Left ventricle myocardium inferior (tissue), 1 donor: ENCODE results near the gene BABAM1. TPM values are rescaled to one million over a fixed set of nuclear protein-coding genes. Genes with fewer than 3 reads are reported as not detected.
A peak's percentile ranks its signal among the peaks of the same experiment; 100 is the strongest.
"Not testable (repeated sequence)": the region's sequence is repeated elsewhere in the genome, so short reads cannot be mapped to it uniquely, and the experiment has no call there.

ENCODE experiments used
- DNase-seq: peaks from one replicate; pipeline ENCODE4 v3.0.0-alpha.2; 2020
- H3K27ac ChIP-seq: fragments of 200-600 bp; replicated peaks from 2 replicates; pipeline ENCODE4 v1.8.0; 2021
- H3K27me3 ChIP-seq: fragments of 200-600 bp; 2 replicates; pipeline ENCODE4 v1.8.0; 2021; ENCODE audit warnings: low read depth
- H3K36me3 ChIP-seq: fragments of 200-600 bp; 2 replicates; pipeline ENCODE4 v1.8.0; 2021
- H3K4me1 ChIP-seq: fragments of 200-600 bp; 2 replicates; pipeline ENCODE4 v1.8.0; 2021
- H3K4me3 ChIP-seq: fragments of 200-600 bp; 2 replicates; pipeline ENCODE4 v1.8.0; 2021; ENCODE audit warnings: mild to moderate bottlenecking, moderate library complexity
- H3K9me3 ChIP-seq: fragments of 200-600 bp; replicated peaks from 2 replicates; pipeline ENCODE4 v1.8.0; 2021
- intact Hi-C: fragments of 100-400 bp; cut with micrococcal nuclease; formaldehyde crosslinking; loops from one replicate; pipeline ENCODE4 v1.11.0; 2022
- total RNA-seq: library from RNA; stranded (reverse); fragmentation: NEBNext Ultra II Directional; extraction: Animal tissue kit (Norgen Biotek cat#: 25700); gene quantifications from one replicate; pipeline ENCODE4 v1.2.1, GENCODE V29; 2021
- TF ChIP-seq, protein P1 (sequence below): fragments of 200-600 bp; IDR thresholded peaks from 2 replicates; pipeline ENCODE4 v1.8.0; 2021; ENCODE audit warnings: antibody characterized with exemption, mild to moderate bottlenecking, borderline replicate concordance
- donor health status: DM: no; HTN: yes; CAD: no; lungs with severe emphysema.

BABAM1 gene
- total RNA-seq, 1 donor from 2014 or later = 72.7 TPM

DNA sequence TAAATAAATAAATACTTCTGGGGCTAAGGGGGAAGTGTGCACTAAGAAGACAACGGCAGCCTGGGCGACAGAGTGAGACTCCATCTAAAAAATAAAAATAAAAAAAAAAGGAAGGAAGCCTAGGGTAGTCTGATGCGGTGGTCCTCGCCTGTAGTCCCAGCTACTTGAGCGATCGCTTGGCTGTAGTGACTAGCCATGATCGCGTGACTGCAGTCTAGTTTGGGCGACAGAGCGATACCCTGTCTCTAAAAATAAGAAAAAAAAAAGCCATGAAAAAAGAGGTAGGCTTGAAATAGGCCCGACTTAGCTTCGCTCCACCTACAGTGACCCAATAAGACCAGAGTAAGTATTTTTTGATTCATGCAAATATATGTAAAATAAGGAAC lies 661 bp upstream of the BABAM1 start:
- H3K4me3 ChIP-seq = peak overlapping the region; percentile 96
- H3K27me3 ChIP-seq = no peaks in the 10 kb centered on the region
- TF ChIP-seq, protein P1, sequence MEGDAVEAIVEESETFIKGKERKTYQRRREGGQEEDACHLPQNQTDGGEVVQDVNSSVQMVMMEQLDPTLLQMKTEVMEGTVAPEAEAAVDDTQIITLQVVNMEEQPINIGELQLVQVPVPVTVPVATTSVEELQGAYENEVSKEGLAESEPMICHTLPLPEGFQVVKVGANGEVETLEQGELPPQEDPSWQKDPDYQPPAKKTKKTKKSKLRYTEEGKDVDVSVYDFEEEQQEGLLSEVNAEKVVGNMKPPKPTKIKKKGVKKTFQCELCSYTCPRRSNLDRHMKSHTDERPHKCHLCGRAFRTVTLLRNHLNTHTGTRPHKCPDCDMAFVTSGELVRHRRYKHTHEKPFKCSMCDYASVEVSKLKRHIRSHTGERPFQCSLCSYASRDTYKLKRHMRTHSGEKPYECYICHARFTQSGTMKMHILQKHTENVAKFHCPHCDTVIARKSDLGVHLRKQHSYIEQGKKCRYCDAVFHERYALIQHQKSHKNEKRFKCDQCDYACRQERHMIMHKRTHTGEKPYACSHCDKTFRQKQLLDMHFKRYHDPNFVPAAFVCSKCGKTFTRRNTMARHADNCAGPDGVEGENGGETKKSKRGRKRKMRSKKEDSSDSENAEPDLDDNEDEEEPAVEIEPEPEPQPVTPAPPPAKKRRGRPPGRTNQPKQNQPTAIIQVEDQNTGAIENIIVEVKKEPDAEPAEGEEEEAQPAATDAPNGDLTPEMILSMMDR = no peak
- intact Hi-C loops = no loop called here
- peaks cover 29% of the 10 kb centered on the region for H3K36me3 ChIP-seq
- no peaks in the 10 kb centered on the region for H3K9me3 ChIP-seq
- H3K27ac ChIP-seq = peak overlapping the region; percentile 90
- H3K4me1 ChIP-seq = peaks cover 34% of the 10 kb centered on the region
- no peak for DNase-seq

DNA sequence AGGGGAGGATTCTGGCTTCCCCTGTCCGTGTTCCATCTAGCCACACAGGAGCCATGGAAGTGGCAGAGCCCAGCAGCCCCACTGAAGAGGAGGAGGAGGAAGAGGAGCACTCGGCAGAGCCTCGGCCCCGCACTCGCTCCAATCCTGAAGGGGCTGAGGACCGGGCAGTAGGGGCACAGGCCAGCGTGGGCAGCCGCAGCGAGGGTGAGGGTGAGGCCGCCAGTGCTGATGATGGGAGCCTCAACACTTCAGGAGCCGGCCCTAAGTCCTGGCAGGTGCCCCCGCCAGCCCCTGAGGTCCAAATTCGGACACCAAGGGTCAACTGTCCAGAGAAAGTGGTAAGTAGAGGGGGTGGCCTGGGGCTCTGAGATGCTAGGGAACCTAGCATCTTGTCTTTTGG lies 1.5 kb downstream of the BABAM1 start:
- TF ChIP-seq, protein P1 = no peak
- DNase-seq = no peak
- peaks cover 51% of the 10 kb centered on the region for H3K36me3 ChIP-seq
- H3K27ac ChIP-seq = no peak overlapping the region
- intact Hi-C loops = no loop called here
- peaks cover 28% of the 10 kb centered on the region for H3K4me1 ChIP-seq
- H3K9me3 ChIP-seq = no peaks in the 10 kb centered on the region
- H3K4me3 ChIP-seq = no peak overlapping the region
- H3K27me3 ChIP-seq = no peaks in the 10 kb centered on the region

DNA sequence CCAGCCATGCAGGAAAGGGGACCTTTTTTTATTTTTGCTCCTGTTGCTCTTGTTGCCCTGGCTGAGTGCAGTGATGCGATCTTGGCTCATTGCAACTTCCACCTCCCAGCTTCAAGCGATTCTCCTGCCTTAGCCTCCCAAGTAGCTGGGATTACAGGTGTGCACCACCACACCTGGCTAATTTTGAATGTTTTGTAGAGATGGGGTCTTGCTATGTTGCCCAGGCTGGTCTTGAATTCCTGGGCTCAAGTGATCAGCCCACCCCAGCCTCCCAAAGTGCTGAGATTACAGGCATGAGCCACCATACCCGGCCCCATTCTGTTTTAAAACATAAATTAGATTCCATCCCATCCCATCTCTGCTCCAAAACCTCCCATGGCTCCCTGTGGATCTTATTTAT lies 7.6 kb downstream of the BABAM1 start:
- DNase-seq, H3K27me3 ChIP-seq, H3K4me3 ChIP-seq, intact Hi-C loops, H3K9me3 ChIP-seq, H3K27ac ChIP-seq, H3K4me1 ChIP-seq: not testable (repeated sequence)
- peaks cover 89% of the 10 kb centered on the region for H3K36me3 ChIP-seq

DNA sequence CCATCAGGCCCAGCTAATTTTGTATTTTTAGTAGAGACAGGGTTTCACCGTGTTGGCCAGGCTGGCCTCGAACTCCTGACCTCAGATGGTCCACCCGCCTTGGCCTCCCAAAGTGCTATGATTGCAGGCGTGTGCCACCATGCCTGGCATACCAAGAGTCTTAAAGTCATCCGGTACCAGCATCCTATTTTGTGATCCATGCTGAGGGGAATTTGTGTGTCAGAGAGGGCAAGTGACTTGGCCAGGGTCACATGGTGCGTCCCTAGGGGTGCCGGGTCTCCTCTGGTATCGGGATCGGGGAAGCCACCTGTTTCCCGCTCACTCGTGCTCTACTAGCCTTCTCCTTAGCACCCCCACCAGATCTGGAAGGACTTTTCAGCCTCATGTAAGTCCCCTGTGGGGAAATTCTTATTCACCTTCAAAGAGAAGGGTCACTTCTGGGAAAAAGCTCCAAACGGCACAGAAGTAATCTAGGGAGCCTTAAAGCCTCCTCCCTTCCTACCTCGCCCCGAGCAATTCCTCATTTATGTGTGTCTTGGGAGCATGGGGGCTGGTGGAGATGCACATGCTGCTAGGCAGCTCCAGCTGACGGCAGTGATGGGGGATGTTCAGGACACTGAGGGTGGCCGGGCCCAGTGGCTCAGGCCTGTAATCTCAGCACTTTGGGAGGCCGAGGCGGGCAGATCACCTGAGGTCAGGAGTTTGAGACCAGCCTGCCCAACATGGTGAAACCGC lies 8.4 kb downstream of the BABAM1 start:
- no peak for DNase-seq
- intact Hi-C loops = no loop called here
- TF ChIP-seq, protein P1 = no peak
- Histone ChIP-seq H3K9me3 (no peaks in the 10 kb centered on the region), H3K27me3 (no peaks in the 10 kb centered on the region), H3K4me3 (no peak overlapping the region), H3K4me1 (no peaks in the 10 kb centered on the region), H3K36me3 (peaks cover 82% of the 10 kb centered on the region), H3K27ac (no peak overlapping the region)

DNA sequence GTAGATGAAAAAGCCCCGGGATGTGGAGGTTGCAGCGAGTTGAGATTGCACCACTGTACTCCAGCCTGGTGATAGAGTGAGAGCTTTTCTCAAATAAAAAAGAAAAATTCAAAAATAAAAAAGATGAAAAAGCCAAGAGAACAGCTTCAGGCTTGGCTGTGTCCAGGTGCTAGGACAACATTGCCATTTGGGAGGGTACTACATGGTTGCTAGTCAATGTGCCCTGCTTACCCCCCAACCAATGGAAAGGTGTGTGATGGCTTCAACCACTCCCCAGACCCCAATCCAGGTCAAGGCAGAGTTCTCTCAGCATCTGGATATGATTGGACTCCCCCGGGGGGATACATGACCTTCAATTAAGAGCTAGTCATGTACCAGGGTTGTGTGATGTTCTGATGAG lies 12.2 kb downstream of the BABAM1 start:
- H3K9me3 ChIP-seq = no peaks in the 10 kb centered on the region
- peaks cover 31% of the 10 kb centered on the region for H3K27me3 ChIP-seq
- no peak for DNase-seq
- no peak overlapping the region for H3K4me3 ChIP-seq
- TF ChIP-seq, protein P1 = no peak
- no peak overlapping the region for H3K27ac ChIP-seq
- H3K36me3 ChIP-seq = peaks cover 45% of the 10 kb centered on the region
- intact Hi-C loops = no loop called here
- peaks cover 18% of the 10 kb centered on the region for H3K4me1 ChIP-seq

DNA sequence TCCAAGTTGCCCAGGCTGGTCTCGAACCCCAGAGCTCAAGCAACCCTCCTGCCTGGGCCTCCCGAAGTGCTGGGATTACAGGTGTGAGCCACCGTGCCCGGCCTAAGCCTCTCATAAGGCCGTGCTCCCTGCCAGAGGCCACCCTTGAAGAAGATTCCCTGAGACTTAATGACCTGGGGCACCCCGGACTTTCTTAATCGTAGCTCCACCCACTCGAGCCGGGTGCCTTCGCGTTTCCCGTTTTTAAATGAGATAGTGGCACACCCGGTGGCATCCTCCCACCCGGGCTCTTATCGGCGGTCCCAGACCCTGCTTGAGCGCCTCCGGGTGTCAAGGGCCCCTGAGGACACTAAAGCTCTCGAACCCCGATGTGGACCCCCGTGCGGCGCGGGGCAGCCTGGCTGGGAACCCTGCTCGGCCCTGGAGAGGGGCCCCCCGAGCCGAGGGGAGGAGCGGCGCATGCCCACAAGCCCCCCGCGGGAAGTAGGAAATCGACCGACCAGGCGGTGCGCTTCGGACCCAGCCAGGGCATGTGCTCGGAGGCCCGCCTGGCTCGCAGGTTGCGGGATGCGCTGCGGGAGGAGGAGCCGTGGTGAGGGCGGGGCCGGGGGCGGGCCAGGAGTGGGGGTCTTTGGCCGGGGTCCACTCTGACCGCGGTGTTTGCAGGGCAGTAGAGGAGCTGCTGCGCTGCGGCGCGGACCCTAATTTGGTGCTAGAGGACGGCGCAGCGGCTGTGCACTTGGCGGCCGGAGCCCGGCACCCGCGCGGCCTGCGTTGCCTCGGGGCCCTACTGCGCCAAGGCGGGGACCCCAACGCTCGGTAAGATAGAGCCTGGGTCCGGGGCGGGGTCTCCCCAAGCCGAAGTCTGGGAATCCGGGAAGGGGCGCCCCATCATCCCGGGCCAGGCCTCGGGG lies 14.4 kb downstream of the BABAM1 start, which contains the start of gene ANKLE1:
ANKLE1 (plus strand) TSS at position 511 of the 914 bp plus-strand sequence; CDS start at position 531, 20 bp downstream.
- Histone ChIP-seq H3K36me3 (peaks cover 23% of the 10 kb centered on the region), H3K9me3 (no peaks in the 10 kb centered on the region), H3K27ac (no peak within 1 kb of the TSS), H3K27me3 (peaks cover 31% of the 10 kb centered on the region), H3K4me3 (peak within 1 kb of the TSS; percentile 61), H3K4me1 (peaks cover 18% of the 10 kb centered on the region)
- TF ChIP-seq, protein P1 = no peak
- peak; percentile 27 for DNase-seq
- intact Hi-C loops = loop anchor here (5.0 kb wide), 1 partner anchor 214 kb away; no protein-coding TSS in a partner anchor
